ENCODE results near the gene CHEK2.

Gene CHEK2

DNA sequence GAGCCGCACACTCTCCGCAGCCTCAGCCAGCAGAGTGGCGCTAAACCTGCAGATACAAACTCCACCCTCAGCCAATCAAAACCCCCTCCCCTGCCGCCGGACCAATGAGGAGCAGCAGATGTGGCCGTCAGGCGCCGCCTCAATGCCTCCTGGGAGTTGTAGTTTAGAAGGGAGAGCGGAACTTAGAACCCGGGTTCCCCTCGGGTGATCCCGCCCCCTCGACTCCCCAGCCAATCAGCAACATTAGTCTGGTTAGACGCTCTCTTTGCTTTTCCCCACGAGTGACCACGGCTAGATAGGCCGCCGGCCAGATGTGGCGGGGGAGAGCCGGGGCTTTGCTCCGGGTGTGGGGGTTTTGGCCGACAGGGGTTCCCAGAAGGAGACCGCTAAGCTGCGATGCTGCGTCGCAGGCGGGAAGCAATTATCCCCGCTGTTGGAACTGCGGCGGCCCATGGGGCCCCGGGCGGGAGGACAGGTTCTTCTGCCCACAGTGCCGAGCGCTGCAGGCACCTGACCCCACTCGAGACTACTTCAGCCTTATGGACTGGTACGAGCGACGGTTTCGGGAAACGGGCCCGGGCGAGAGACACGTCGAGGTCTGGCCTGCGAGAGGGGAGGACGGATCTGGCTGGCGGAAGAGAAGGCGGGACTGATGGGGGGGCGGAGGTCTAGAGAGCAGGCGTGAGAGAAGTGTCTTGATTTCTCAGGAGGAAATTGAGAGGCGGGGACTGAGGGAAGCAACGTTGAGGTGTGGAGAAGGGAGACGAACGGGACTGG is at the start of gene CHEK2, which contains the start of gene HSCB:
TSS of gene CHEK2 (minus strand) at position 36 of the 777 bp plus-strand sequence. CDS start 7,099 bp downstream, outside the sequence.
TSS of gene HSCB (plus strand) at position 255 of the 777 bp plus-strand sequence. CDS start at position 312, 57 bp downstream.
- TF ChIP-seq, protein P1, sequence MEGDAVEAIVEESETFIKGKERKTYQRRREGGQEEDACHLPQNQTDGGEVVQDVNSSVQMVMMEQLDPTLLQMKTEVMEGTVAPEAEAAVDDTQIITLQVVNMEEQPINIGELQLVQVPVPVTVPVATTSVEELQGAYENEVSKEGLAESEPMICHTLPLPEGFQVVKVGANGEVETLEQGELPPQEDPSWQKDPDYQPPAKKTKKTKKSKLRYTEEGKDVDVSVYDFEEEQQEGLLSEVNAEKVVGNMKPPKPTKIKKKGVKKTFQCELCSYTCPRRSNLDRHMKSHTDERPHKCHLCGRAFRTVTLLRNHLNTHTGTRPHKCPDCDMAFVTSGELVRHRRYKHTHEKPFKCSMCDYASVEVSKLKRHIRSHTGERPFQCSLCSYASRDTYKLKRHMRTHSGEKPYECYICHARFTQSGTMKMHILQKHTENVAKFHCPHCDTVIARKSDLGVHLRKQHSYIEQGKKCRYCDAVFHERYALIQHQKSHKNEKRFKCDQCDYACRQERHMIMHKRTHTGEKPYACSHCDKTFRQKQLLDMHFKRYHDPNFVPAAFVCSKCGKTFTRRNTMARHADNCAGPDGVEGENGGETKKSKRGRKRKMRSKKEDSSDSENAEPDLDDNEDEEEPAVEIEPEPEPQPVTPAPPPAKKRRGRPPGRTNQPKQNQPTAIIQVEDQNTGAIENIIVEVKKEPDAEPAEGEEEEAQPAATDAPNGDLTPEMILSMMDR (IDR thresholded peaks at IDR 0.05; ENCODE audit: insufficient read depth, low read depth, low read length, missing control alignments) = no peak
- H3K4me3 ChIP-seq (ENCODE audit: low read length) = peak within 1 kb of the TSS; percentile 83
- peak; percentile 99 for DNase-seq (ENCODE audit: low read depth)

DNA sequence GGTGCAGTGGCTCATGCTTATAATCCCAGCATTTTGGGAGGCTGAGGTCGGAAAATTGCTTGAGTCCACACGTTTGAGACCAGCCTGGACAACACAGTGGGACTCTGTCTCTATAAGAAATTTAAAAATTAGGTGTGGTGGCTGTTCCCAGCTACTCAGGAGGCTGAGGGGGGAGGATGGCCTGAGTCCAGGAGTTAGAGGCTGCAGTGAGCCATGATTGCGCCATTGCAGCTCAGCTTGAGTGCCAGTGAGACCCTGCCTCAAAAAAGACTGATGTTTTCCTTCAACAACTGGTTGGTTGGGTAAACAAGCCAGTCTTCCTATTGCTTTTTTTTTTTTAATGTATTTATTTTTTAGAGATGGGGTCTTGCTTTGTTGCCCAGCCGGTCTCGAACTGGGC is 49.5 kb upstream of the CHEK2 start:
- TF ChIP-seq, protein P1 (IDR thresholded peaks at IDR 0.05; ENCODE audit: insufficient read depth, low read depth, low read length, missing control alignments) = no peak
- no peak for DNase-seq (ENCODE audit: low read depth)
- H3K4me3 ChIP-seq (ENCODE audit: low read length) = no peak overlapping the region

DNA sequence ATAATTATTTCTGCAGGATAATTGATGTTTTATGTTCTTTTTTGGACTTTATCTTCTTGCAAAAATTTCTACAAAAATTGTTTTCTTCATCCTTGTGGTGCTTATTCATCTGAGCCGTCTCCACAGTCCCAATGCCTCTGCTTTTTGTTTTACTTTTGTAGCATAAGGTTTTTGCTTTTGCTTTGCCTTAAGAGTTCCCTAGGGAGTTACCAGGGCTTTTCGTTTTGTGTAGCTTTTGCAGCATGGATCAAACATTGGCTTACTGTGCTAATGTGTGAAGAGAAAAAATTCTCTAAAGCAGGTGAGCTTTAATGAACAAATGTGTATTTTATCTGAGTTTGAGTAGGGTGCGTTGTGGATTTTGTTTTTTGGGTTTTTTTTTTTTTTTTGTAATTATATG is 47.0 kb upstream of the CHEK2 start:
- TF ChIP-seq, protein P1 (IDR thresholded peaks at IDR 0.05; ENCODE audit: insufficient read depth, low read depth, low read length, missing control alignments) = no peak
- DNase-seq (ENCODE audit: low read depth) = no peak
- H3K4me3 ChIP-seq (ENCODE audit: low read length) = no peak overlapping the region

DNA sequence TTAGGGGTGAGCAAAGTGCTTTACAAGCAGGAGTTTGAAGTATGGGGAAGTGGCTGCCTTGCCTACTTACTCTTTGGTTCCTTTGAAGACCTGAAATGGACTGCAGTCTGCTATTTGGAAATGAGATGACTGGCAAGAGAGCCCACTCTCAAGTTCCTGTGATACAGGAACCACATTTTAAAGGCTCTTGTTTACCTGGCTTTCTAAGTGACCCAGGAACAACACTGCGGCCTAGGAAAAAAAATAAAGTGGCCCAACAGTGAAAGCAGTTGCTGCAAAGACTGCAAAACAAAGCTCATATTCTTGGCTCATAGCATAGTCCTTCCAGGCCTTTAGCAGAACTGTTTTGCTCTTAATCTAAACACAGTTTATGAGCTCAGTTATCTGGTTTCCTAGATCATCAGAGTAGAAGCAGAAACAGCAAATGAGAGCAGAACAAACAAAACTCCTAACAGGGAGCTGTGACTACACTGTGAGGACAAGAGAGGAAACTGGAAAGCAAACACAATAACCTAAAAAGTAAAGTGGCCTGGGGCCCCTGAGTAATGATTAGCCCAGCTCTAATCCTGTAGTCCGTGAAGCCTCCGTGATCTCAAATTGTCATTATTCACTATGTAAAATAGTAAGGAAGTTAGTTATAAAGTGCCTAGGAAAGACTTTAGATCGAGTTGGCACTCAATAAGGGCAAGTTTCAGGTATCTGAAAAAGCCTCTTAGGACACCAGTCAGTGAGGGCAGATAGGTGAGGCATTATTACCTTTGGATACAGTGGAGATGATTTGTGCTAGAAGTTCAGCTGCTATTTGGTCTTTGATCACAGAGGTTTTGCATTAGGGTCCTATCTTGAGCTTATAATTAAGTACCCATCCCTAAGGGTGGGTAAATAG is 42.4 kb upstream of the CHEK2 start:
- H3K4me3 ChIP-seq (ENCODE audit: low read length) = no peak overlapping the region
- DNase-seq (ENCODE audit: low read depth) = no peak
- TF ChIP-seq, protein P1 (IDR thresholded peaks at IDR 0.05; ENCODE audit: insufficient read depth, low read depth, low read length, missing control alignments) = no peak

DNA sequence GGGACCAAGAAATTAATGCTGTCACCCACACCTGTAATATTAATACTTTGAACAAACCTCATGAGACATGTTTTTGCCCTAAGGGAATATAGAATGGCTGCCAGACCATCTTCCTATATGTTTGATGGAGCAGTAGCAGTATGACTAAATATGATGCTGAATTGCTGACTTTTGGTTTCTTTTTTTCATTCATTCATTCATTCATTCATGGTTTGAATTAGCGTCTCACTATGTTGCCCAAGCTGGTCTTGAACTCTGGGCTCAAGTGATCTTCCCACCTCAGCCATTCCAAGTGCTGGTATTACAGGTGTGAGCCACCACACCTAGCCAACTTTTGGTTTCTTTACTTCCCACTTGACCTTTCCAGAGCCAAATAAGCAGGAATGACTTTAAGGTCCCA is 38.7 kb upstream of the CHEK2 start:
- H3K4me3 ChIP-seq (ENCODE audit: low read length) = no peak overlapping the region
- TF ChIP-seq, protein P1 (IDR thresholded peaks at IDR 0.05; ENCODE audit: insufficient read depth, low read depth, low read length, missing control alignments) = no peak
- no peak for DNase-seq (ENCODE audit: low read depth)

DNA sequence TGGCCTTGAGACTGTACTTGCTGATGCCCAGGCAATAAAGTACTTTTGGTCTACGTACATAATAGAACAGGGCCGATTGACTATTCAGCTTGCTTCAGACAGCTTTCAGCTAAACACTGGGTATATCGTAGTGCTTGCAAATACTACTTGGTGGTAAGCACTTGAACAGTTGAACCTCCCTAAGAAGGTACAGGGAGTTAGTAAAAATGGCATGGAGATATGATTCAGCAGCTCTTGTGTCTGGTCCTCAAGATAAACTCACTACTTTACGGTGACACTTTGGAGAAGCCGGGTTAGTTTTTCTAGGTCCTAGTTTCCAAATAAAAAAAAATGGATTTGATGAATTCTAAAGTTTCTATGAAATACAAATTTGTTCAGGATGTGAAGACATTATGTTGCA is 38.2 kb upstream of the CHEK2 start:
- TF ChIP-seq, protein P1 (IDR thresholded peaks at IDR 0.05; ENCODE audit: insufficient read depth, low read depth, low read length, missing control alignments) = no peak
- no peak for DNase-seq (ENCODE audit: low read depth)
- H3K4me3 ChIP-seq (ENCODE audit: low read length) = no peak overlapping the region

All from epithelial cell of esophagus (primary cell).